GM19023 (cell line): ENCODE measurements around the gene ZNF516.
"Not testable (repeated sequence)": the region's sequence is repeated elsewhere in the genome, so short reads cannot be mapped to it uniquely, and the experiment has no call there.

ENCODE experiments used
- ATAC-seq: cut with Tn5 transposase; IDR thresholded peaks from one replicate; pipeline ENCODE4 v1.9.1; 2021; ENCODE audit warnings: mild to moderate bottlenecking, moderate library complexity; ENCODE audit not compliant: unreplicated experiment

ZNF516 gene

GRCh38 chr18:76495006-76495370, at the start of gene ZNF516:
Gene ZNF516 (minus strand): TSS chr18:76495242. CDS start chr18:76443054, 52,188 bp downstream.
- ATAC-seq = peak; percentile 13

- ATAC-seq = no peak
These were observed 43.8 kb upstream of the ZNF516 start for GRCh38 chr18:76538846-76539245.

GRCh38 chr18:76537621-76538020, 42.6 kb upstream of the ZNF516 start:
- no peak for ATAC-seq

- not testable (repeated sequence) for ATAC-seq
These were observed 41.6 kb upstream of the ZNF516 start for GRCh38 chr18:76536593-76536992.

DNA sequence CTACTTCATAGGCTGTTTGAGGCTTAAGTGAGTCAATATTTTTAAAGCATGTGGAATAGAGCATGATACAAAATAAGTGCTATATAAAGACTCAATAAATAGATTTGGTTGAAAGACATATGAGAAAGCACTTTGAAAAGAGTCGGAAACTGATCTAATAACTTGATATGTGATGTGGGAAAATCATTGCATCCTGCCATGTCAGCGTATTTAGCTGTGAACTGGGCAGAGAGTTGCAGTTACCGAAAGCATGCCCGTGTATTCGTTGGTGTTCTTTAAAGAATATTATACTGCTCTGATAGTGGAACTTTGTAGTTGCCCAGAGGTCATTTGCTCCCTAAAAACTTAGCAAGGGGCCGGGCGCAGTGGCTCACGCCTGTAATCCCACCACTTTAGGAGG, 37.8 kb upstream of the ZNF516 start:
- no peak for ATAC-seq

DNA sequence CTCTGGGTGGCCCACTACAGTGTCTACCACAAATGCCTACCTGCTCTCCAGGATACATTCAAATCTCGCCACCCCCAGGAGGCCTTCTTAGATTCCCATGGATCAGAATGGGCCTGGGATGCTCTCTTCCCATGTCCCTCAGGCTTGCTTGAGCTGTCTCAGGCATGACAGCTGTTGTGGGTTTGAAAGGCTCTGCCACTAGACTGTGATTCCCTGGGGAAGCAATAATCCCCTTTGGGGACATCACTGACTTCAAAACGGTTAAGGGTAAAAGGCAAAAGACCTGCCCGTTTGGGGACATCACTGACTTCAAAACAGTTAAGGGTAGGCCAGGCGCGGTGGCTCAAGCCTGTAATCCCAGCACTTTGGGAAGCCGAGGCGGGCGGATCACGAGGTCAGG, 35.8 kb upstream of the ZNF516 start:
- no peak for ATAC-seq

GRCh38 chr18:76530391-76530790, 35.3 kb upstream of the ZNF516 start:
- ATAC-seq = no peak

DNA sequence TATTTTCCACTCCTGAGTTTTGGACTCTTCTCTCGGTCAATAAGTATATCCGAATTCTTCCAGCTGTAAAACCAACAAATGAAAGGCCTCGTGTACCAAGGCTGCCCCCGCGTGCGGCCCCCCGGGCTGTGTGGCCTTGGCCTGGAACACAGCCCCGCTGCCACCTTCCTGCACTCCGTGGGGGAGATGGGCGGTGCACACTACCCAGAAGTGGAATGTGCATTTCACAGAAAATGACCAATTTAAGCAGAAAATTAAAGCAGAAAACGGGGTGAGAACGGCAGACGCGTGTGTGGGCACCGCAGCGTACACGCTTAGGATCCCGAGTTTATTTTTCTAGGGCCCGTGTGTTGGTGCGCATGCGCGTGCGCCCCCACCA, 34.4 kb upstream of the ZNF516 start:
- no peak for ATAC-seq

DNA sequence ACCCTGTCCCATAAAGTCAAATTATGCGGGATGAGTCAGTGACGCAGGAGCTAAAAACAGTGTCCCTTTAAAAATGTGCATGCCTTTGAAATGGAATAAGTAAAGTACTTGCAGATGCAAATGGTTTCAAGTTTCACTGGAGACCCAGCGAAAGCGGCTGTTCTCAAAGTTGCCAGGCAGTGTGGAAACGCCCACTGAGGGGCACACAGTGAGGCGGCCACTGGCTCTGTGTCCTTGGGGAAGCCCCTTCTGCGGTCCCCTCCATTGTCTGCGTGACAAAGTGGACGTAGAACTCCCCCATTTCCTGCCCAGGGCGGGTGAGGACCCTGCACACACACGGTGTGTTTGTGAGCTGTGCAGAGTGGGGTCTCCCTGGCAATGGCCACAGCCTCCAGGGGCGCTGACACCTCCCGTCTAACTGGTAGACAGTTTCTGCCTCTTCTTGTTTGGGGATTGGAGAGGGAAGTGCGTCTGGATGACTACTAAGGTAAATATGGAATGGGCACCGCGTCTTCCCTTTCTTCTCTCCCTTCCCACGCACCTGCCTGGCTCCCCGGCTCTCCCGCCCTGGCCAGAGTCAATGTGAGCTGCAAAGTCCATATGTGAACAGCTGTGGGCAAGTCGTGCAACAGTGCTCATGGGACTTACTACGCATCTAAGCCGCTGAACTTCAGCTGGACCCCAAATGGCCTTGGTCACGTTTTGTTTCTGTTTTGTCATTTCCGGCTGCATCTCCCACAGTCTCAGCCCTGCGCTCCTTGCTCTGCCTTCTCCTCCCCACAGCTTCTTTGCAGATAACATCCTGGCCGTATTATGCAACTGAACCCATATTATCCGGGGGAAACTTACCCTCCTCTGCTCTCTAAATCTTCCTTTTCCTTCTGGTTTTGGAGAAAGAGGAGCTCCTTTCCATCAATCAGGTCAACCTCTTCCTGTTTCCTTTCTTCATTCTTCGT, 33.7 kb upstream of the ZNF516 start:
- ATAC-seq = peak; percentile 43

- ATAC-seq = no peak
These were observed 30.9 kb upstream of the ZNF516 start for GRCh38 chr18:76525911-76526310.

GRCh38 chr18:76524900-76525698, 30.1 kb upstream of the ZNF516 start:
- ATAC-seq = no peak

GRCh38 chr18:76524477-76524876, 29.4 kb upstream of the ZNF516 start:
- no peak for ATAC-seq

GRCh38 chr18:76522551-76522950, 27.5 kb upstream of the ZNF516 start:
- ATAC-seq = no peak

- ATAC-seq = no peak
These were observed 27.1 kb upstream of the ZNF516 start for GRCh38 chr18:76522122-76522503.

- no peak for ATAC-seq
These were observed 26.5 kb upstream of the ZNF516 start for GRCh38 chr18:76521417-76522121.

DNA sequence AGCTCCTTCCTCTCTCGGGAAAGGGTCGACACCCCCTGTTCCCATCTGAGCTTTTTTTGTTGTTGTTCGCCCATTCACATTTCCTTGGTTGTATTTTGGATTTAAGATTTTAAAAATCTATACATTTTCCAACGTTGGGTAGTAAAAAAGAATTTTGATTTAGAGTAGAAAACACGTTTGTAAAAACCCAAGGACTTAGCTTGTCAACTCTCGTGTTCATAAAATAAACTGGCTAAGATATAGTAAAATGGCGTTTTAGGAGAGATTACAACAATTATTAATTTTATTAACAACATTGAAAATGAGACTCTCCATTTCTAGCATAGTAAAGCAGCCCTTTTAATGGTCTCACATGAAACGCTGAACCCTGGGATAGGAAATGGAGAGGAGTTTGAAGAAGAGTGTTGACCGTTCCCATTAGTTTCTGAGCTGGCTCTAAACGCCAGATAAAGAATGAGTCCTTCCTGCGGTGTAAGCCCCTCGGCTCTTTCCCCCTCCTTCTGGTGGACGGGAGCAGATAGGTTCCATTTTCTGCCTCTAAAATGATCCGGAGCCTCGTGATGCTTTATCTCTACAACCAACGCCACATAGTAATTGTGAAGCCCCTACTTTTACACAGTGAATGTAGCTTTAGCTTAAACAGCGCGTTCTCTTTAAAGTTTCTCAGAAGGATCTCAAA, 24.0 kb upstream of the ZNF516 start:
- no peak for ATAC-seq

GRCh38 chr18:76518123-76518859, 23.2 kb upstream of the ZNF516 start:
- ATAC-seq = no peak

DNA sequence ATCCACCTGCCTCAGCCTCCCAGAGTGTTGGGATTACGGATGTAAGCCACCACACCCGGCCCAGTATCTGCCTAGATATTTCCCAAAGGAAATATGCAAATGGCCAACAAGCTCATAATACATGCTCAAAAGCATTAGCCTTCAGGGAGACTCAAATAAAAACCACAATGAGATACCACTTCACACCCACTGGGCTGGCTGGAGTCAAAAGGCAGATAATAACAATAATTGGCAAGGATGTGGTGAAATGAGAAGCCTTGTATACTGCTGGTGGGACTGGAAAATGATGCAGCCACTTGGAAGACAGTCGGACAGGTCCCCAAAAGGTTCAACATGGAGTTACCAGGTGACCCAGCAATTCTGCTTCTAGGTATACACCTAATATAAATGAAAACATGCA, 20.5 kb upstream of the ZNF516 start:
- no peak for ATAC-seq

- ATAC-seq = no peak
These were observed 19.5 kb upstream of the ZNF516 start for GRCh38 chr18:76514573-76514972.

DNA sequence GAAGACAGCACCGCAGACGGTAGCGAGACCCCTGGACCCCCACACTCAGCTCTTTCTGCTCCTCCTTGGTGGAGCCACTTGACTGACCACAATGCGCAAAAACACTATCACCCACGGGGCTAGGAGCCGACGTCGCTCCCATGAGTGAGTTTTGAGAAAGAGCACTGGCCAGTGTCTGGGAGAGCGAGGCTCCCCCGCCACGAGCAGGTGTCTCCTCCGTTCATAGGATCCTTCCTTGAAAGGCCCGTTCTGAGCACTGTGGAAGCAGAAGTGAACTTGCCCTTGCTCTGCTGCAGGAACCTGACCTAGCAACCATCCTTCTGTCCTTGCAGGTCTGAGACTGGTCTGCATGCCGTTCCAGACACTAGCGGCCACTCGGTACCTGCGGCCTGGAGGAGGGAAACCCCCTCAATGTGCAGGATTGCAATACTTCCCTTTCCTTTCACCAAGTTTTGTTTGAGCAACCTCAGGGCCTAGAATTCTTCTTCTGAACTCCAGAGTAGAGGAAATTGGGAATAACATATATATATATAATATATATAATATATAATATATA, 12.9 kb upstream of the ZNF516 start:
- ATAC-seq = no peak
